DND-41 (cell line): ENCODE results near the gene GTF2F2.
A peak's percentile ranks its signal among the peaks of the same experiment; 100 is the strongest.

Experiments
- ATAC-seq: fragments of 200-7000 bp; cut with Tn5 transposase; 3 replicates; pipeline ENCODE4 v1.9.1; 2021; ENCODE audit warnings: low read depth; ENCODE audit not compliant: insufficient read depth
- DNase-seq: peaks from one replicate; pipeline ENCODE4 v3.0.0-alpha.2; 2020
- H2AFZ ChIP-seq: 2 replicates; pipeline ENCODE4 v1.6.0; 2012; ENCODE audit warnings: low read depth, low read length
- H3K27ac ChIP-seq: 2 replicates; pipeline ENCODE4 v1.5.1; 2012; ENCODE audit warnings: low read length, inconsistent platforms
- H3K27me3 ChIP-seq: fragments of 200-600 bp; sonication (generic); 2 replicates; pipeline ENCODE4 v1.6.0; 2012; ENCODE audit warnings: low read length, mild to moderate bottlenecking, inconsistent platforms; ENCODE audit not compliant: insufficient read depth, poor library complexity
- H3K36me3 ChIP-seq: 2 replicates; pipeline ENCODE4 v1.5.1; 2012; ENCODE audit warnings: low read length, inconsistent platforms; ENCODE audit not compliant: insufficient read depth
- H3K4me1 ChIP-seq: 2 replicates; pipeline ENCODE4 v1.5.1; 2012; ENCODE audit warnings: mild to moderate bottlenecking, low read length; ENCODE audit not compliant: insufficient read depth
- H3K4me2 ChIP-seq: 2 replicates; pipeline ENCODE4 v1.6.0; 2012; ENCODE audit warnings: mild to moderate bottlenecking, moderate library complexity, low read length, inconsistent platforms; ENCODE audit not compliant: insufficient read depth
- H3K4me3 ChIP-seq, 2 experiments: fragments of 200-600 bp in 1 of 2; shearing (Covaris generic) in 1 of 2; 2 replicates each; pipeline ENCODE4 v1.5.1; 2012 to 2016; ENCODE audit warnings: inconsistent platforms in 2 of 2, low read length in 2 of 2, mild to moderate bottlenecking in 2 of 2, low read depth in 1 of 2, moderate library complexity in 1 of 2
- H3K79me2 ChIP-seq: 2 replicates; pipeline ENCODE4 v1.6.0; 2012; ENCODE audit warnings: low read length, inconsistent platforms; ENCODE audit not compliant: insufficient read depth
- H3K9ac ChIP-seq: 2 replicates; pipeline ENCODE4 v1.6.0; 2012; ENCODE audit warnings: low read depth, mild to moderate bottlenecking, inconsistent platforms, low read length, moderate library complexity
- H3K9me3 ChIP-seq: 2 replicates; pipeline ENCODE4 v1.5.1; 2012; ENCODE audit warnings: low read length, moderate library complexity, mild to moderate bottlenecking, inconsistent platforms; ENCODE audit not compliant: insufficient read depth, severe bottlenecking
- H4K20me1 ChIP-seq: 2 replicates; pipeline ENCODE4 v1.6.0; 2012; ENCODE audit warnings: low read length; ENCODE audit not compliant: insufficient read depth
- EZH2 ChIP-seq: IDR thresholded peaks from 3 replicates; pipeline ENCODE4 v1.6.1; 2012; ENCODE audit warnings: borderline replicate concordance, low read depth, mild to moderate bottlenecking, moderate library complexity, low read length, inconsistent platforms; ENCODE audit not compliant: severe bottlenecking
- TF ChIP-seq, protein P1 (sequence below): IDR thresholded peaks from 2 replicates; pipeline ENCODE4 v1.5.1; 2012; ENCODE audit warnings: borderline replicate concordance, low read length, moderate library complexity, mild to moderate bottlenecking; ENCODE audit not compliant: poor library complexity, severe bottlenecking; ENCODE audit errors: extremely low read depth

Gene GTF2F2

DNA sequence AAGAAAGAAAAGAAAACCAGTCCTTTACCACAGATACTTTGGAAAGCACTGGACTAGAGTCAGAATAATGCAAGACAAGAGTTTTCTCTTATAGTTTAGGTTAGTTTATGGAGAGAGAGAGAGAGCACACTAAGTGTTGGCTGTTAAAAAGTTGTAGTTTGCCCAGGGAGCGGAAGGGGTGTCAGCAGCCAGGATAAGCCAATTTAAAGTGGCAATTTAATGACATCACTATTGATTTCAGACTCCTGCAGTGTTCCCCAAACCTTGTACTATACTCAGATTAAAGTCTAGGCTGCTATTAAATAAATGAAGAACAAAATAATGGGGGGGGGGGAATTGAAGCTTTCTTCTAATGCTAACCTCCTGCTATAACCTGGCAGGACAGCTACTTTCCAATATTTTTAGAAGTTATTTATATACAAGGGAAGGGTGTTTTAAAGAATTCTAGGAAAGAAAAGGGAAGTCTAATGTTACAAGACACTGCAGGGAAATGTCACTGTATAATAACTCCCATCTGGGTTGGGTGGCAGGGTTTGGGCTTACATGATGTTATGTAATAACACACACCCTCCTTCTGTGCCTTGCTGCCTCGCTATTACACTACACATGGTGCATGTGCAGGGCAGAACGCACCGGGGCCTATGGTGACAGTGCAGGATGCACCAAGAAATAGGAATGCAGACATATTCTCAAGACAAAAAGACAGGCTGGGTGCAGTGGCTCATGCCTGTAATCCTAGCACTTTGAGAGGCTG, 200.7 kb downstream of the GTF2F2 start:
- no peak overlapping the region for H3K9ac ChIP-seq
- H3K27ac ChIP-seq, result no peak overlapping the region
- no peaks in the 10 kb centered on the region for H4K20me1 ChIP-seq
- H2AFZ ChIP-seq, result no peak overlapping the region
- no peak overlapping the region for H3K4me2 ChIP-seq
- H3K4me3 ChIP-seq, result no peak overlapping the region
- no peaks in the 10 kb centered on the region for H3K79me2 ChIP-seq
- TF ChIP-seq EZH2, result no peak
- TF ChIP-seq, protein P1, sequence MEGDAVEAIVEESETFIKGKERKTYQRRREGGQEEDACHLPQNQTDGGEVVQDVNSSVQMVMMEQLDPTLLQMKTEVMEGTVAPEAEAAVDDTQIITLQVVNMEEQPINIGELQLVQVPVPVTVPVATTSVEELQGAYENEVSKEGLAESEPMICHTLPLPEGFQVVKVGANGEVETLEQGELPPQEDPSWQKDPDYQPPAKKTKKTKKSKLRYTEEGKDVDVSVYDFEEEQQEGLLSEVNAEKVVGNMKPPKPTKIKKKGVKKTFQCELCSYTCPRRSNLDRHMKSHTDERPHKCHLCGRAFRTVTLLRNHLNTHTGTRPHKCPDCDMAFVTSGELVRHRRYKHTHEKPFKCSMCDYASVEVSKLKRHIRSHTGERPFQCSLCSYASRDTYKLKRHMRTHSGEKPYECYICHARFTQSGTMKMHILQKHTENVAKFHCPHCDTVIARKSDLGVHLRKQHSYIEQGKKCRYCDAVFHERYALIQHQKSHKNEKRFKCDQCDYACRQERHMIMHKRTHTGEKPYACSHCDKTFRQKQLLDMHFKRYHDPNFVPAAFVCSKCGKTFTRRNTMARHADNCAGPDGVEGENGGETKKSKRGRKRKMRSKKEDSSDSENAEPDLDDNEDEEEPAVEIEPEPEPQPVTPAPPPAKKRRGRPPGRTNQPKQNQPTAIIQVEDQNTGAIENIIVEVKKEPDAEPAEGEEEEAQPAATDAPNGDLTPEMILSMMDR, result no peak
- DNase-seq (no peak), ATAC-seq (no peak; the same call in 2 of the 3 replicates)
- H3K36me3 ChIP-seq, result no peaks in the 10 kb centered on the region
- H3K9me3 ChIP-seq, result no peaks in the 10 kb centered on the region
- no peaks in the 10 kb centered on the region for H3K27me3 ChIP-seq
- no peaks in the 10 kb centered on the region for H3K4me1 ChIP-seq

DNA sequence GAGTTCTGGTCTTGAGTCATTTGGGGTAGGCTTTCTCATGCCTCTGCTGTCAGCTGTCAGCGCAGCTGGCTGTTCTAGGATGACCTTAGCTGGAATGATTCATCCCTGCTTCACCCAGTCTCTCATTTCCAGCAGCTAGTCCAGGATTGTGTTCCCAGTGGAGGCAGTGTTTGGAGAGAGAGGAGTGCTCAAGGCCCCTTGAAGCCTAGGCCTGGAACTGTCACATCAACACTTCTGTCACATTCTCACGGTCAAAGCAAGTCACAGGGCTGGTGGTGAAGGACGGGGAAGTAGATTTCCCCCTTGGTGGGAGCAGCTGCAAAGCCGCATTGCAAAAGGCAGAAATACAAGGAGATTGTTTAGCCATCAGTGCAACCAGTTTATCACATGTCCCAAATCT, 205.5 kb downstream of the GTF2F2 start:
- H3K4me2 ChIP-seq, result no peak overlapping the region
- H3K27ac ChIP-seq, result no peak overlapping the region
- DNase-seq (no peak), ATAC-seq (no peak)
- no peaks in the 10 kb centered on the region for H3K9me3 ChIP-seq
- H4K20me1 ChIP-seq, result no peaks in the 10 kb centered on the region
- H3K27me3 ChIP-seq, result no peaks in the 10 kb centered on the region
- no peak overlapping the region for H3K4me3 ChIP-seq
- no peak overlapping the region for H3K9ac ChIP-seq
- H3K4me1 ChIP-seq, result peaks cover 11% of the 10 kb centered on the region; the same call in 1 of the 2 replicates
- no peaks in the 10 kb centered on the region for H3K79me2 ChIP-seq
- no peaks in the 10 kb centered on the region for H3K36me3 ChIP-seq
- TF ChIP-seq EZH2, result no peak
- TF ChIP-seq, protein P1, result no peak
- H2AFZ ChIP-seq, result no peak overlapping the region

DNA sequence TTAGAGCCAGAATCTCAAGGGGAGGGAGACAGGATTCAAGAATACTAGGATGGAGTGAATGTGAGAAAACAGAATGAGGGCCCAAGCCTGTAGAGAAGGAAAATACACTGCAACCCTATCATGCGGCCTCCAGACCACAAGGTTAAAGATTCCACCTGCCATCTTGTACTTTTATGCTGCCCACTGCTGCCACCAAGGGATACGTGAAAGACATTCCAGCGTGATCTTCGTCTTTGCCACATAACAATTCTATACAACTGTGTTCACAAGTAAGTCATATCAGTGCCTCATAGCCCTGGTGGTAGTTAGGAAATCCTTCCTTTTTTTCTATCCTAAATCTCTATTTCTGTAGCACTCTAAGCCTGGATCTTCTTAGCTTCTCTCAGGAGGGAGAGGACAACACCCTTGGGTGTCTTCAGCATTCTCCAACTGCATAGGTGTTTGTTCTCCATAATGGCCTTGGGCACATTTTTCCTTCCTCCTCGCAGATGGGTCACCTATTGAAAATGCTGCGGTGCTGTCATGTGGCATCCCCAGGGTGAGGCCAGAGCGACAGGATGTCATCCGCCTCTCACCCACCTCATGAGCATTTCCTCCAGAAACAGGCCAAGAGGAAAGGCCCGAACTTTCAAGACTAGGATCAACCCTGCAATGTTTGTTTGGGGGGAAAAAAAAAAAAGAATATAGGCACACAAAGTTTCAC, 207.1 kb downstream of the GTF2F2 start:
- H3K27ac ChIP-seq, result no peak overlapping the region
- H3K27me3 ChIP-seq, result no peaks in the 10 kb centered on the region
- DNase-seq, result no peak

More for the DNA sequence above, 207.1 kb downstream of the GTF2F2 start:
- peaks cover 11% of the 10 kb centered on the region; the same call in 1 of the 2 replicates for H3K4me1 ChIP-seq
- H3K9me3 ChIP-seq, result no peaks in the 10 kb centered on the region
- peaks cover 3% of the 10 kb centered on the region; the same call in 1 of the 2 replicates for H4K20me1 ChIP-seq
- H3K36me3 ChIP-seq, result no peaks in the 10 kb centered on the region
- TF ChIP-seq, protein P1, result peak; percentile 10
- TF ChIP-seq EZH2, result no peak
- ATAC-seq, result peak; percentile 7; the same call in 1 of the 3 replicates
- H2AFZ ChIP-seq, result no peak overlapping the region
- no peak overlapping the region for H3K4me3 ChIP-seq
- H3K4me2 ChIP-seq, result no peak overlapping the region
- no peaks in the 10 kb centered on the region for H3K79me2 ChIP-seq
- no peak overlapping the region for H3K9ac ChIP-seq
